Measurements from ENCODE around the gene CHD5.
A peak's percentile ranks its signal among the peaks of the same experiment; 100 is the strongest.

CHD5 gene

DNA sequence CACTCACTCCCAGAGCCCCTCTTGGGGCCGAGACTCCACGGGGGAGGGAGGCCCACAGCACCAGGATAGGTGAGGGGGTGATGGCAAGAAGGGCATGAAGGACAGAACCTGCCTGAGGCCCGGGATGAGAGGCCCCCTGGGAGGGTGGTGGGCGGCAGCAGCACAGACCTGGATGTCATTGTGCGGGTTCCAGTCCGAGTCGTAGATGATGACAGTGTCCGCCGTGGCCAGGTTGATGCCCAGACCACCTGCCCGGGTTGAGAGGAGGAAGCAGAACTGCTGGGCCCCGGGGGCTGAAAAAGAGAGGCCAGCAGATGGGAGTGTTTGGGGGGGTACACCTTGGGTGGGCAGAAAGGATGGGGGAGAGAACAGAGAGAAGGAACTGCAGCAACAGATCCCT is 50.1 kb downstream of the CHD5 start:
- no peak for DNase-seq

DNA sequence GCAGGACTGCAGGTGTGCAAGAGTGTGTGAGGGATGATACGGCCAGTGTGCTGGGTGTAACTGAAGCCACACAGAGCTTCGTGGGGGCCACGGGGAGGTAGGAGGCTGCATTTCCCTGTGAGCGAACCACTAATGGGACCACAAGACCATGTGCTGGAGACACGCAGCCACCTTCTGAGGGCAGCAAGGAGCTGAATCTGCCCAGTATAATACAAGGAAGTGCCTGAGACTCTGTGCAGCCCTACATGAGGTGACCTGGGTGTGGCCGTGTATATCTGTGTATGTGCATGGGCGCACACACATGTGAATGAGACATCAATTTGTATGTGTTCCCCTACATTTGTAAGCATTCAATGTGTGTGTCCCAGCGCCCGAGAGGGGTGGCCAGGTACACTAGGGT is 50.8 kb downstream of the CHD5 start:
- DNase-seq = no peak

DNA sequence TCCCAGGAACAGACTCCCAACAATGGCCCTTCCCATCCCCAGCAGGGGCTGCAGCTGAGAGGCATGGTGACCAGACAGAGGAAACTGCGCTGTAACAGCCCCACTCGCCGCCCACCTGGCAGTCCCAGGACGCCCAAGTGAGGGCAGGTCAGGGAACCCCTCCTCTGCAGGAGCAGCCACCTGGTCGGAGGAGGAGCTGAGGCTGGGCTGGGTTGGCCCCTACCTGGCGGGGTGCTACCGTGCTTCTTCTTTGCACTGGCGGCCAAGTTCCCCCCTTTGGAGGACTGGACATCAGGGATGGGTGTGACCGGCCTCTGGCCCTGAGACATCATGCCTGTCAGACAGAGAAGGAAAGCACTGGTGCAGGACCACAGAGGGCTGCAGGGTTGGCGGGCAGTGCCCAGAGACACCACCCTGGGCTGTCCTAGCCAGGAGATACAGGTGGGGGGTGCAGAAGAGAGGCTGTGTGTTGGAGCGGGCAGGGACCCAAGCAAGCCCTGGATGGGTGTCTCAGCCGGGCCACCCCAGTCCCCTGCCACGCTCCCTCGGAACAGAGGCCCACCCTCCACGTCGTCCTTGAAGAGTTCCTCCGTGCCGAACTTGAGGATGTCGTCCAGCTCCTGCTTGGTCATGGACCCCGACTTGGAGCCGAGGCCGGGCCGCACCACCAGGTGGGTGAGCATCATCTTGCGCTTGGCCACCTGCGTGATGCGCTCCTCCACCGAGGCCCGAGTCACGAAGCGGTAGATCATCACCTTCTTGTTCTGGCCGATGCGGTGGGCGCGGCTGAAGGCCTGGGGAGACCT is 51.6 kb downstream of the CHD5 start:
- no peak for DNase-seq

DNA sequence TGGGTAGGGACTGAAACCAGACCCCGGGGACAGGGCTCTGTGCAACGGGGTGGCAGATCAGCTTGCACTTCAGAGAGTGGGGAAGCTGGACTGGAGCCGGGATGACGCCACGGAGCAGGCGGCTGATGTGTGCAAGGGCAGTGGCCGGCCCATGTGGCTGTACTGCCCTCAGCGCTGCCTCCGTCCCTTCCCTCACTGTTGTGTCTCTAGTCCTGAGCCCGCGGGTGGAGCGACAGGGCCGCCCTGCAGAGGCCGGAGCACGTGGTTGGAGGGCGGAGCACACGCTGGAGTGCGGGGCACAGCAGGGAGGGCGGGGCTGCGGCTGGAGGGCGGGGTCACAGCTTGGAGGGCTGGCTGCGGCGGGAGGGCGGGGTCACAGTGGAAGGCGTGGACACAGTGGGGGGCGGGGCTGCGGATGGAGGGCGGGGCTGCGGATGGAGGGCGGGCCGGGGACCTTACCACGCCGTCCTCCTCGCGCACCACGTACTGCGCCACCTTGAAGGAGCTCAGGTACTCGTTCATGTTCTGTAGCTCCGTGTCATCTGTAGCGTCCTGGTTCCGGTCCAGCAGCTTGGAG is 52.4 kb downstream of the CHD5 start:
- DNase-seq = peak; percentile 59 to 70

DNA sequence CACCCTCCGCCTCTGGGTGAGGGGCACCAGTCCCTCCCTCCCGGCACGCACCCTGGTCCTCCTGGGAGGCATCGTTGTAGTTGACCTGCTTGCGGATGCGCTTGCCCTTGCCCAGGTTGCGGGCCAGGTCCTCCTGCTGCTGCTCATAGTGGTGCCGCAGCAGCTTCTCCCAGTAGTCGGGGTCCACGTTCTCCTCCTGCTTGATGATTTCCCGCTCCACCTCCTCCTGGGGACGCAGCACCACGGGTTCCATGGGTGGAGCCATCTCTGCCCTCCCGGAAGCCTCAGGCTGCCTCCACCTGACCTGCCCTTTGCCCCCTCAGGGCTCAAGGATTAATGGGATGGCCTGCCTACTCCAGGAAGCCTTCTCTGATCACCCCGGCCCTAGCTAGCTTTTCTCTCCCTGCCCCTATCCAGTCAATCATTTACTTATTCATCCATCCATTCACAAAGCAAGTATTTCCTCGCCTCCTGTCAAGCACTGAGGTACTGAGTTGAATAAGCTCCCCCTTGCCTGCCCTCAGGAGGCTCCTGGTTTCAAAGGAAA is 53.5 kb downstream of the CHD5 start:
- no peak for DNase-seq

DNA sequence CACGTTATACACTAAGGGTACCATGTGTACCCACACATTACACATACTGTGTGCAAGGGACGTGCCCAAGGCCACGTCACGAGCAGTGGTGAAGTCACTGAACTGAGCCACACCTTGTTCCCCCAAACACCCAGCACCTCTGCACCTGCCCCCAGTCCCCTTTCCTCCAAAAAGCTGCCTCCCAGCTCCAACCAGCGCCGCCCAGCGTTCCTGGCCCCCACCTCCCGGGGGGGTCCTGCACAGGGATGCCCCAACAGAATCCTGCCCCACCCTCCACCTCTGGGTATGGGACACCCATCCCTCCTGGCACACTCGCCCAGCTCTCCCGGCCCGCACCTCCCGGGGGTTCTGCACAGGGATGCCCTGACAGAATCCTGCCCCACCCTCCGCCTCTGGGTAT is 54.1 kb downstream of the CHD5 start:
- no peak for DNase-seq

DNA sequence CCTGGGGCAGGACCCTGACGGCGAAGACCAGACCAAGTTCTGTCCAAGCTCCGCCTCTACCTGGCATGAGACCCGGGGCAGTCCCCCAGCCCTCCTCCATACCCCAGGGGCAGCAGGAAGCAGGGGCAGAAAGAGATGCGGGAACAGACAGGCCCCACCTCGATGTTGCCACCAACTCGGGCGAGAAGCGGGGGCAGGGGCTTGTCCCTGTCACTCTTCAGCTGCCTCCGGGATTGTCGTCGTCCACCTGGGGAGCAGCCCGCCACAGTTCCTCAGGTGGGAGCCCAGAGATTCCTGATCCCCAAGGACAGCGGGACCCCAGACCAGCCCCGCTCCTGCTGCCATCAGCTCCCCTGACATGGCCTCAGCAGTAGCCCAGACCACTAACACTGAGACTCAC is 54.8 kb downstream of the CHD5 start:
- no peak for DNase-seq

DNA sequence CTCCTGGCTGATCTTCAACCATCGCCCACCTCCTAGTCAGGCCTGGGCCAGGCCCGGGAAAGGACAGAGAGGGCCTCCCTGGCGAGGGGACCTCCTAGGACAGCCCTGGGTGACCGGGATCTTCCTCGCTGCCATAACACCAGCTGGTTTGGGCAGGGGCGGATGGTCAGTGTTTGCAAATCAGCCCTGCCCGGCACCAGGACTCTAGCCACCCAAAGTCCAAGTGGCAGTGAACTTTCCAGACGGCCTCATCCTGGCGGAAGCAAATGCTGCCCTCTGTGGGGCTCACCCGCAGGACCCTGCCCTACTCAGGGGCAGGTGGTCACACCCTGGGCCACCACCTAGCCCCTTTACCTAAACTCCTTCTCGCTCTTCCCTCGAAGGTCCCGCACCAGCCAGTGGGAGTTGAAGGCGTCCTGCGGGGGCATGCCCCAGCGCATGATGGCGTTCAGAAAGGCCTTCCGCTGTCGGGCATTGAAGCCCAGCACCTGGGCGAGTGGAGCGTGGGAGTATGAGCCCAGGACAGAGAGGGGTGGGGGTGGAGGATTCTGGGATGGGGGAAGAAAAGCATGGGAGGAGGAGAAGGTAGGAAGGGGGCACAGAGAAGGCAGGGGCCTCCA is 55.3 kb downstream of the CHD5 start:
- no peak for DNase-seq

DNA sequence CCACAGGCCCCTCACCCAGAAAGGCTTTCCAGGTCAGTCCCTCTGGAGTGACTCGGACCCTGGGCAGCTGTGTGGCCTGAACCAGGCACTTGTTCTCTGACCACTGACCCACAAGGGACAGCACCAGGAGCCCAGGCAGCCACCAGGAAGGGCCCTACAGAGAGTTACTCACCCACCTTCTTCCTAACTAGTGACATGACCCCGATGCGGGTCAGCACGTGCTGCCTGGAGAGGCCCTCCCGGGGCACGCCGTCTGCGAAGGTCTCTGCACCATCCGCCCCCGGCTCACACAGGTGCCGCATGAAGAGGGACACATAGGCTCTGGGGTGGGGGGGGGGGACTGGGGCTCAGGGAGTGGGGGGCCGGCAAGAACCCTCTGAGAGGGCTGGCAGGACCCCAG is 55.8 kb downstream of the CHD5 start:
- DNase-seq = no peak

DNA sequence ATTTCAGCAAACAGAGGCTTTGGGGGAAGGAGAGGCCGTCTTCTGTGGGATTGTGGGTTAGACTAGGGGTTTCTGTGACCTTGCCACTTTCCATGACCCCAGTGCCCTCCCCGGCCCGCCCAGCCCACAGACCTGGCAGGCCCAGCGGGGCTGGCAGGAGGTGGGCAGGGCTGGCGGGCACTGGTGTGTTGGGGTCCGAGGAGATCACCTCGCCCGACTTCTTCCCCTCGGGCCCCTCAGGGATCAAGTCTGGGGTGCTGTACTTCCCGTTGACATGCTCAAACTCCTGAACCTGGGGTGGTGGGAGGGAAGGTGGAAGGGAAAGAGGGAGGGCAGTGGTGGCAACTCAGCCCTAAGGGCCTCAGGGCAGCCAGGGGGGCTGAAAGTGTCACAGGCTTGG is 56.3 kb downstream of the CHD5 start:
- DNase-seq = no peak

DNA sequence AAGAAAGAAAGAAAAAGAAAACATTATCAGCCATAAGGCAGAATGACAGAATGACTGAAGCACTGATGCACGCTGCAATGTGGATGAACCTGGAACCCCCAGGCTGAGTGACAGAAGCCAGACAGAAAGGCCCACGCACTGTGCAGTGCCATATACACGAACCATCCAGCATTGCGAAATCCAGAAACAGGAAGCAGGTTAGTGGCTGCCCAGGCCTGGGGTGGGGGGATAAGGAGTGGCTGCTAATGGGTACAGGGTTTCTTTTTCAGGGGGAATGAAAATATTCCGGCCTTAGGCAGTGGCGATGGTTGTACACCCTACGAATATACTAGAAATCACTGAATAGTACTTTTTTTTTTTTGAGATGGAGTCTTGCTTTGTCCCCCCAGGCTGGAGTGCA is 57.0 kb downstream of the CHD5 start:
- no peak for DNase-seq

DNA sequence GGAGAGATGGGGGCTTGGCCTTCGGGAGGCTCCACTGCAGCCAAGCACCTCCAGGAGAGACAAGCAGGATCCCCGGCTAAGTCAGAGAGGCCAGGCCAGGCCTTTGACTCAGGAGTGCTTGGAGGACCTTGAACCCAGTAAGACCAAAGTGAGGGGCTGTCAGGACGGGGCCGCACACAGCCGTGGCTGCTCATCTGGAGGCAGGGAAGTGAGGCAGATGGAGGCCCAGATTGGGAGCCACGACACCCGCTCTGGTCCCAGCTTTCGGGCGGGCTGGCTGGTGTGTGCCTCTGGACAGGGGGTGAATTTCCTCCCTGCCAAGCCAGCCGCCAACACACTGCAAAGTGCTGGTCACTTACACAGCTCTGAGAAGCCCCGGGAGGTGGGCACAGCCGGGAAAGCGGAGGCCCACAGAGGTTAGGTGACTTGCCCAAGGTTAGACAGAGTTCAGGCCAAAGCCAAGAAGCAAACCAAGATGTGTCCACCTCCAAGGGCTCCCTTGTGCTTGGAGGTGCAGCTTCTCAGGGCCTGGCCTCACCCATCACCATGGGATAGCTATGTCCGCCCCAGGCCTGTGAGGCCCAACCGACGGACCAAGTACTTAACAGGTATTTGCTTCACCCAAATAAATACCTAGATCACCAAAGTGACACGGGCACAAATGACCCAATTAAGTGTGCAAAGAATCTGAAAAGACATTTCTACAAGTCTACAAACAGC is 58.3 kb downstream of the CHD5 start:
- DNase-seq = no peak

DNA sequence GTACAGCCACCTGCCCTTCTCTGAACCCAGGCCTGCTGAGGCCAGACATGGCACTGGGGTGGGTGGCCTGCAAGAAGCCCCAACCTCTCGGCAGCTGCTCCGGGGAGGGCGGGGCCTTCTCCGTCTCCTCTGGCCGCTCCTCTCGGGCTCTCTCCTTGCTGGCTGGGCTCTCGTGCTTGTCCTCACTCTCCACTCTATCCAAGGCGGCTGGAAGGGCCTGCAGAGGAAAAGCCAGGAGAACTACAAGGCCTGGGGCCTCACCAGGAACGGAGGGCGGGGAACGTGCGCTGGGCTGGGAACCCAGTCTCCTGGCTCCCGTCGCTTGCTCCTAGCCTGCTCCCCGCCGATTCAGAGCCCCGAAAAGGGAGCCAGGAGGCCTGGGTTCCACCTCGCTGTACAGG is 59.1 kb downstream of the CHD5 start:
- no peak for DNase-seq

DNA sequence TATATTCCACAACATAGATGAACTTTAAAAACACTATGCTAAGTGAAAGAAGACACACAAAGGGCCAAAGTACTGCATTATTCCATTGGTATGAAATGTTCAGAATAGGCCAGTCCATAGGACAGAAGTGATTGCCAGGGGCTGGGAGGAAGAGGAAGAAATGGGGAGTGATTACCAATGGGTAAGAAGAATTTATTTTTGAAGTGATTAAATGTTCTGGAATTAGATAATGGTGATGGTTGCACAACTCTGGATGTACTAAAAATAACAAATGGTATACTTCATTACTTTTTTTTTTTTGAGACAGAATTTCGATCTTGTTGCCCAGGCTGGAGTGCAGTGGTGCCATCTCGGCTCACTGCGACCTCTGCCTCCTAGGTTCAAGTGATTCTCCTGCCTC is 61.7 kb downstream of the CHD5 start:
- DNase-seq = no peak

DNA sequence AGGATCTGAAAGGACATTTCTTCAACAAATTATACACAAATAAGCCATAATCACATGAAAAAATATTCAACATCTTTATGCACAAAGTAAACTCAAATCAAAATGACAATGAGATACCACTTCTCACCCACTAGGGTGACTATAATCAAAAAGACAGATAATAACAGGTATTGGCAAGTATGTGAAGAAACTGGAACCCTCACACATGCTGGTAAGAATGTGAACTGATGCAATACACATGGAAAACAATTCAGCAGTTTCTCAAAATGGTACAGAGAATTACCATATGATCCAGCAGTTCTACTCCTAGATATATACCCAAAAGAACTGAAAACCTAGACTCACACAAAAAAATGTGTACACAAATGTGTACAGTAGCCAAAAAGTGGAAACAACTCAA is 62.5 kb downstream of the CHD5 start:
- no peak for DNase-seq

DNA sequence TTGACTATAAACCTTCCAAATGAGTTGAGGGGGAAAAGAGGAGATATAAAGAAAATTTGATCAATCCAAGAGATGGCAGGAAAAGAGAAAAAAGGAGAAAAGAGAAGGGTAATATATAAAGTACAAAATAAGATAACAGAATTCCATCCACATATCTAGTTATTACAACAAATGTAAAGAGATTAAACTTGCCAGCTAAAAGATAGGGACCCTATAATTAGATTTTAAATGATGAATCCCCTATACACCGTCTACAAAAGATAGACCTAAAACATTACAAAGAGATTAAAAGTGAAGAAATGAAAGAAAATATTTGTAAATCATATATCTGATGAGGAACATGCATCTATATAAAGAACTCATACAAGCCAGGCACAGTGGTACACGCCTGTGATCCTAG is 63.1 kb downstream of the CHD5 start:
- DNase-seq = no peak

DNA sequence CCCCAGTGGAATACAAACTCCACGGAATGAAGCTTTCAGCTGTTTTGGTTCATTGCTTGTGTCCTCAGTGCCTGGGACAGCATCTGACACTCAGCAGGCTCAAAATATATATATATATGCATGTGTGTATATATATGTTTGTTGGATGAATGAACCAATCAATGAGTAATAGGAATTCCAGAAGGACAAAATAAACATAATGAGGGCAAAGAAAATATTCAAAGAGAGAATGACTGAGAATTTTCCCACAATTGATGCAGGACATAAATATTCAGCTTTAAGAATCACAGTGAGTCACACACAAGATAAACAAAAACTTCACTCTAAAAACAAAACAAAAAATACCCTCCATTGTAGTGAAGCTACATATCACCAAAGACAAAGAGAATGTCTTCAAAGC is 64.0 kb downstream of the CHD5 start:
- no peak for DNase-seq

DNA sequence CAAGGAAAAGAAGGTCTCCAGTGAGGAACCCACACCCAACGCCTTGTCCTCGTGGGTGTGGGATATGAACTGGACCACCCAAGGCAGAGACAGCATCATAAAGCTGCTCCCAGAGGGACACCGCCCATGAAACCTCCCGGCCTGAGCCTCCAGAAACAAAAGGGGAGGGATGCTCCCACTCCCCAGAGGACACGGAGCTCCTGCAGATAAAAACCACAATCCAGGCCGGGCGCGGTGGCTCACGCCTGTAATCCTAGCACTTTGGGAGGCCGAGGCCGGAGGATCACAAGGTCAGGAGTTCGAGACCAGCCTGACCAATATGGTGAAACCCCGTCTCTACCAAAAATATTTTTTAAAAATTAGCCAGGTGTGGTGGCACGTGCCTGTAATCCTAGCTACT is 66.4 kb downstream of the CHD5 start:
- no peak for DNase-seq

DNA sequence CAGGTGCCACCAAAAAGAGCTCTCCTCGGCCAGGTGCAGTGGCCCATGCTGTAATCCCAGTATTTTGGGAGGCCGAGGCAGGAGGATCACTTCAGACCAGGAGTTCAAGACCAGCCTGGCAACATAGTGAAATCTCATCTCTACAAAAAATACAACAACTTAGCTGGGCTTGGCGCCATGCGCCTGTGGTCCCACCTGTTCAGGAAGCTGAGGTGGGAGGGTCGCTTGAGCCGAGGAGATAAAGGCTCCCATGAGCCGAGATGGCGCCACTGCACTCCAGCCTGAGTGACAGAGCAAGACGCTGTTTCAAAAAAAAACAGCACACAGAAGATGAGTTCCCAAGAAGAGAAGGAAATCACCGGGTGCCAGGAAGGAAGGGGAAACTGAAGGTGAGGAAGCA is 67.0 kb downstream of the CHD5 start:
- no peak for DNase-seq

DNA sequence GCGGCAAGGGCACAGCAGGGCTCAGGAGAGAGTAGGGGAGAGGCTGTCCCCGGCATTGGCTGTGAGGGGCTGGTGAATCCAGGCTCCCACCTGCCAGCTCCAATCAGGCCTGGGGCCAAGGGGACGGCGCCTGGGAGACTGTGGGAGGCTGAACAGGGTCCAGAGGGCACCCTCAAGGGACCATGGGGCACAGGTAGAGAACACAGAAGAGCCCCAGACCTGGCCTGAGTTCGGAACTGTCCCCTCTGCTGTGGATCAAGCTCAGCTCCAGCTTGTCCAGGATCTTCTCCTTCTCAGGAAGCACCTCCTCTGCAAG is 67.5 kb downstream of the CHD5 start:
- no peak for DNase-seq

DNA sequence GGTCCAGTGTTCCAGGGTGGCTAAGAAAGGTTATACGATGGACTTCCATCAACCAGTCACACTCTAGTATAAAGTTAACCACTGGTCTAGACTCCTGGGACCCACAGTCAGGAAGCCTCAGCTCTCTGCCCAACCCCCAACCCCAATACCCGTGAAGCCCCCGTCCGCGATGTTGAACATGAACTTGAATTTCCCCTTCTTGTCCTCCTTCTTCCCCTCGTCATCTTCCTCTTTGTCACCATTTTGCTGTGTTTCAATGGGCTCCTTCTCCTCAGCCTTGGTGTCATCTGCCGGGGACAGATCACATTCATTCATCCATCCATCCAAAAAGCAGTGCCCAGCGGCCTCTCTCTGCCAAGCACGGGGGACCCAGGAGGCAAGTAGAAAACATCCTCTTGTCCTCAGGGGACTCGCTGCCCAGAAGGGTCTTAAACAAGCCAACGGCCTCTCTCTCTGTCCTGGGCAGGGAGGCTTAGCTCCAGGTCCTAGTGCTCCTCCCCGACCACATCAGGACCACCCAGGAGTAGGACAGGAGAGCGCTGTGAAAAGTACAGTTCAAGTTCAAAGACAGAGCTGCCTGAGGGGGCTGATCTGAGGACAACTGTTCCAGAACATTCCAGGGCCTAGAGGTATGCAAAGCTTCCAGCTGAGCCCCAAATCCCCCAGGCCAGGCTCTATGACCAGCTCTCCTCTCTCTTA is 68.0 kb downstream of the CHD5 start:
- DNase-seq = no peak

DNA sequence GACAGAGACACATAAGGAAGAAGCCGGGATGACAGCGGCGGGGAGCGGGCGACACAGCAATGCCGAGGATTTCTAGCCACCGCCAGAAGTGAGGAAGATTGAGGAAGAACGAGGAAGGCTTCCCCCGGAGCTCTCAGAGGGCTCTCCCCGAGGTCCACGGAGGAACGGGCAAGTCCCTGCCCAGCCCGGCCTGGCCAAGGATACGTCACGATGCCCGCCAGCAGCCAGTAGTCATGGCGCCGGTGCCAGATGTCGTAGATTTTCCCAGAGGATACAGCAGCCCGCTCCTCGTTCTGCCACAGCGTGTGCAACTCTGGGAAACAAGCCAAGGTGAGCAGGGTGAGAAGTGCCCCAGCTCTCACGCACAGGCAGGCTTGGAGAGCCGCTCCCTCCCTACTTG is 68.5 kb downstream of the CHD5 start:
- no peak for DNase-seq

DNA sequence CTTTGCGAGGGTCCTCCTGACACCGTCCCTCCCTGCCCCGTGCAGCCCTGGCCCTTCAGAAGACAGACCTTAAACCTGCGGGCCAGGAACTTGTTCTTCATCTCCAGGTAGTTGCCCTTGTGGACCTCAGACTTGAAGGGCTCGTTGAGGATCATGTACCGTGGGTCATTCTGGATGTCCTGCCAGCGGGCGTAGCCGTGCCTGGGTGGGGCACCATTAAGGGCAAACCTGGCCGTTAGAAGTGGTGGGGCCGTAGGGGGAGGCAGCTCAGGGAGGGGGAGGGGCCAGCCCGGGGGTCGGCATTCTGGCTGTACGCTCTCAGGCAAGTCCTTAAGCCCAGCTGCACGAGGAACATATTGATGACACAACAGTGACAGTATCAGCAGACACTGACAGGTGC is 69.8 kb downstream of the CHD5 start:
- DNase-seq = no peak

Data from stimulated activated CD4-positive, alpha-beta T cell treated with anti-CD3 and anti-CD28 coated beads, Interleukin-2, amount 100 ng/mL, for 48 hours (primary cell).